Activated gamma-delta T cell (primary cell): ENCODE results near the gene TGIF1.
"Not testable (repeated sequence)": the region's sequence is repeated elsewhere in the genome, so short reads cannot be mapped to it uniquely, and the experiment has no call there.

ENCODE experiments used
- DNase-seq: peaks from one replicate; lab custom pipeline; 2025; lab: John Stamatoyannopoulos, UW
- total RNA-seq, 2 donors: gene quantifications; one replicate each; lab custom pipeline; 2026; lab: John Stamatoyannopoulos, UW

The TGIF1 gene
- 129 to 151 reads per million in 2 donors for total RNA-seq

GRCh38 chr18:3450012-3450798 lies at the start of gene TGIF1:
Gene TGIF1, plus strand, starts transcription at chr18:3450172. Its CDS starts 318 bp downstream, at chr18:3450490.
- peak; percentile 56 for DNase-seq

- no peak for DNase-seq
Measured at GRCh38 chr18:3400567-3401296, 49.2 kb upstream of the TGIF1 start.

DNA sequence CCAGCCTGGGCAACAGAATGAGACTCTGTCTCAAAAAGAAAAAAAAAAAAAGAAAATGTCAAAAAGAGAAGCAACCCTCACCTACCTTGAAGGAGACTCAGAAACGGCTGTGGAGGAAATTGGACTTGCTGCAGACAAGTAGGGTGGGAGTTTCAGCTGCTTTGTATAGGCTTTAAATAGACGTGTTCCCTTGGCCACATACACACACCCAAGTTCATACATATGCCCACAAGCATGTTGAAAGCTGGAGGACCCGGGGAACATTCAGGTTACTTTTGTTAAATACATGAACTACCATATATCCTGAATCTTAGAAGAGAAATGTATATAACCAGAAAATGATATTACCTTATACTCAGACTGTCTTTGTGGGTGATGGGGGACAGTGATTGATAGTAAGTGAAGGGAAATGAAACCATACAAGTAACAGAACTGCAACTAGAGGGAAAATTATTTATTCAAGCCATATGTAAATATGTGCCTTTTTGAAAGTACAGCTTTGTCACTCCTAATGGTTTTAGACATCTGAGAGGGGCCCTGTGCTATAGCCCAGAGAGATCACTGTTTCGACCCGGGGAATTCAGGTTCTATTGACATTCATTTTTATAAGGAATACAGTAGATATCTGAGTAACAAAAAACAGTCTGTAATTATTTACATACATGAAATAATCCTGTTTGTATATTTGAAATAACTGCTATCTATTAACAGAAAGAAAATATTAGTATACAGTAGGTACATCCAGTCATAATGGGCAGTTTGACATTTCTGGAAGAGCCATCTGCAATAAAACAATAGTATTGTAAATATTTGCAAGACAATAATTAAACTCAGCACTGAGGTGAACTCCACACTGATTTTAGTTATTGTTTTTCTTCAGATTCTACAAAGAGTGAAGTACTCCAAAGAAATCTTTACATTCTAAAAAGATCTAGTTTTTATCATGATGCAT lies 48.0 kb upstream of the TGIF1 start:
- DNase-seq: no peak

- no peak for DNase-seq
Measured at GRCh38 chr18:3402982-3403451, 47.0 kb upstream of the TGIF1 start.

DNA sequence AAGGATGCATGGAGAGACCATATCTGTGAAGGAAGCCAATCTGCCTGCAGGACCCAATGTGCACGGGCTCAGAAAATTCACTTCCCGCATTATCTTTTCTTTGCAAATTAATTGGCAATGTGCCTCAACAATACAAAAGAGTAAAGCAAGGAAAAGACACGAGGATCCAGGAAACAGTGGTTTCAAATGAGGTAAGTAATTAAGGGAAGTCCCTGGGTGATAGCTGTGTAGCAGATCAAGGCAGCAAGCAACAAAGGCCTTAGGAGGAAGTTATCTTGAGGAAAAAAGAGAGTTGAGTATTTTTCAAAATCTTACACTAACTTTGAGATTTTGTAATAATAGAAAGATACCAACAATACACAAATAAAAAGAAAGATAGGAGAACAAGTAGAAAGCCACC lies 44.3 kb upstream of the TGIF1 start:
- DNase-seq: no peak

GRCh38 chr18:3408107-3408506 lies 41.9 kb upstream of the TGIF1 start:
- DNase-seq: no peak

DNA sequence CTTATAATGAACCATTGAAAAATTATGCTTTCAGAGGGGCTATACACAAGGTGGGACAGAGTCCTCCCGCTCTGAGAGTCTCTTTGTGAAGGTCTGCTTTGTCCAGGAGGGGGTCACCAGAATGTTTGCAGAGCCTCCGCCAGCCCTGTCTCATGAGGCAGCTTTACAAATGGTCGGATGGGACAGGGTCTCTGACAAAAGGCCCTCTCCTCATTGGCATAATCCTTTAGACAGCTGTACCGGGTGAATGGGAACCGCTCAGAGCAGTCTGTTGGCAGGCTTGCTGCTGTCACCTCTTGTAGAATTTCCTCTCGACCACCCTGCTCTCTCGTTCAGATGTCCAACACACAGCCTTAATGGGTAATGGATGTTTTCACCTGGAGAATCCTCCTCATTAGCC lies 40.2 kb upstream of the TGIF1 start:
- no peak for DNase-seq

GRCh38 chr18:3410273-3410672 lies 39.7 kb upstream of the TGIF1 start:
- DNase-seq: no peak

- DNase-seq: not testable (repeated sequence)
Measured at GRCh38 chr18:3410876-3411275, 39.1 kb upstream of the TGIF1 start.

DNA sequence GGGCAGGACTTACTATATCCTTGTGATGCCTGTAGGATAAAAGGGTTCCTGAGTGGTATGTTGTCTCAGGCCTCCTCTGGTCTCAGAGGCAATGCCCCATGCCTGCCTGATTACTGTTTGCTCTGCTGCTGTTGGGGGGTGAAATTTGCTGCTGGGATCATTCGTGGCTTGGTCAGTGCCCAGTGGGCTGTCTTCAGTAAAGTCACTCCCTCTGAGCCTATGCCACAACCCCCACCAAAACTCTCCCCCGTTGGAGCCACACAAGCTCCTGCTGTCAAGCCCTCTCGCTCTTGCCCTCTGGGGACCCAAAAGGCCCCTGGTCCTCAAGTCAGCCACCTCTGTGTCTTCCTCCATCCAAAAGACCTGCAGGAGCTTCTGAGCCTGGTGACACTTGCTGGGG lies 38.6 kb upstream of the TGIF1 start:
- DNase-seq: no peak

GRCh38 chr18:3411854-3412268 lies 38.1 kb upstream of the TGIF1 start:
- no peak for DNase-seq

- DNase-seq: not testable (repeated sequence)
Measured at GRCh38 chr18:3412528-3412927, 37.4 kb upstream of the TGIF1 start.

DNA sequence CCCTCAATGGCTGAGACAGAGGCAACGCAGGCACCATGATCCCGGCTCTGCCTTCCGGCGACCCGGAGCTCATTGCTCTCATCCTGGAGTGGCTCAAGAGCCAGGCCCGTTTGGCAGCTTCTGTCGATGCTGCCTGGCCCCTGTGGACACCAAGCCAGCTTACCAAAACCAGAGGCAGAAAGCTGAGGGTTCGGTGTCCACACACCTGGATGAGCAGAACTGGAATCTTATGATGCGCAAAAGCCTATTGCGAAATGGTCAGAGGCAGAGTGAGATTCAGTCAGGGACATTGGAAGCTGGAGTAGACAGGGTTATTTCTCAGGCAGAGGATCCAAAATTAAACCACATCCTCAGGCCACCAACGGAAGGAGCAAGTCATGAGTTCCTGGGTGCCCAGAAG lies 34.9 kb upstream of the TGIF1 start:
- DNase-seq: no peak

GRCh38 chr18:3418083-3418482 lies 31.9 kb upstream of the TGIF1 start:
- DNase-seq: no peak

GRCh38 chr18:3420919-3421279 lies 29.1 kb upstream of the TGIF1 start:
- no peak for DNase-seq

DNA sequence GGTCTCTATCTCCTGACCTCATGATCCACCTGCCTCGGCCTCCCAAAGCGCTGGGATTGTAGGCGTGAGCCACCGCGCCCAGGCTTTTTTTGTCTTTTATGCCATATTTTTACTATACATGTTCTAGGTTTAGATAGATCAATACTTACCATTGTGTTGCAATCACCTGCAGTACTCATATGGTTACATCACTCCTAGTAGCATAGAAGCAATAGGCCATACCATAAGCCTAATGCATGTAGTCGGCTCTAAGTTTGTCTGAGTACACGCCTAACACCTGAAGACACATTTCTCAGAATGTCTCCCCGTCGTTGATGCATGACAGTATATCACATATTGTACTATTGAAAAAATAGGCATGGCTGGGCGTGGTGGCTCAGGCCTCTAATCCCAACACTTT lies 27.1 kb upstream of the TGIF1 start:
- no peak for DNase-seq

DNA sequence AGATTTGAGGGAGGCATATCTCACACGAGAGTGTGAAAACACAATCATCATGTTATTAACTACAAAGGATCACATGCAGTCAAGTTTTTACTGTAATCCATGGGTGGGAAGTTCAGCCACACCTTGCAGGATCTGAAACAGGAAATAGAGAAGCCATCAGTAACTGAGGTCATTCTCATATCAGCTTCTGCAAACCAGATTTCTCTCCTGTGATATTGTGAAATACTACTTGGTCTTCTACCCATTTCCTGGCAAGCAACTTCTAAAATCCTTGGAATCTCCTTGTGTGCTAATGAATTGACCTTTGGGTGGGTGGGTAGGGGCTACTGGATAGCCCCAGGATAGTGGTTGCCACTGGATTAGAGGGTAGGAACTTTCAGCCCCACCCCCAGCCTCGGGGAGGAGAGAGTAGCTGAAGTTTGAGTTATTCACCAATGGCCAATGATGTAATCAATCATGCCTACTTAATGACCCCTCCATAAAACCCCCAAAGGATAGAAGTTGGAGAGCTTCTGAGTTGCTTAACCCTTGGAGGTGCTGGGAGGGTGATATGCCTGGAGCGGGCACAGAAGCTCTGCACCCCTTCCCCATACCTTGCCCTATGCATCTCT lies 25.6 kb upstream of the TGIF1 start:
- DNase-seq: no peak

GRCh38 chr18:3425030-3425429 lies 24.9 kb upstream of the TGIF1 start:
- no peak for DNase-seq

DNA sequence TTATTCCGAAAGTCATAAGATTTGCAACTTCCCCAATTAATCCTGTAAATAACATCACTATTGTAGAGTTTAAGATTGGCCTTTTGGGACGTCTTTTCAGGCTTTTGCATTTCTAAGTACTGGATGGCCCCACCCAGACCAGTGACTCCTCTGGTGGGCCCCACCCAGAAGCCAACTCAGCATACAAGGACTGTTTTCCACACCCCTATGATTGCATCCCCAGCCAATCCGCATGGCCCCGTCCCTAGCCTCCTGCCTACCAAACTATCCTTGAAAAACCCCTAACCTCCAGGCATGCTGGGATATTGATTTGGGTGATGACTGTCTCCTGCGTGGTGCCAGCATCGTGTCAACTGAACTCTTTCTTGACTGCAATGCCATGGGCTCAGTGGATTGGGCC lies 24.5 kb upstream of the TGIF1 start:
- no peak for DNase-seq

- DNase-seq: no peak
Measured at GRCh38 chr18:3426074-3426473, 23.9 kb upstream of the TGIF1 start.

- DNase-seq: no peak
Measured at GRCh38 chr18:3427944-3428343, 22.0 kb upstream of the TGIF1 start.

- DNase-seq: no peak
Measured at GRCh38 chr18:3429121-3429520, 20.9 kb upstream of the TGIF1 start.
